Measurements from ENCODE around the gene ILF3.

The ILF3 gene

DNA sequence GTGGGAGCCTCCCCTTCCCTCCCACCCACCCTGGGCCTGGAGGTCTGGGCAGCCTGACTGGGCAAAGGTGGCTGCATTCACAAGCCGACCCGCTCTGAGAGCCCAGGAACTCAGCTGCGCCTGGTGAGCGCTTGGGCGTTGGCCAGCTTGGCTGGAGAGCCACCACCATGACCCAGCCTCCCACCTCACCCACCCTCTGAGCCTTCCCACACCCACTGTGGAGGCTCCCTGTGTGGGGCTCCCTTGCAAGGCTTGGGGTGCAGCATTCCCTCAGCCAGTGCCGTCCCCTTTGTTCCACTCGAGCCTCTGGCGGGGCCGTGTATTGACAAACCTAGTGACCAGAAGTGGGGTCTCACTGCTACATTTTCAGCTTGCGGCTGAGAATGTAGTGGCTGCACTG lies 32.0 kb downstream of the ILF3 start:
- H2AFZ ChIP-seq (ENCODE audit: low read depth, low read length, severe bottlenecking) = no peak overlapping the region
- H3K9ac ChIP-seq (ENCODE audit: low read length) = no peak overlapping the region
- no peaks in the 10 kb centered on the region for H3K27me3 ChIP-seq (ENCODE audit: low read length)
- H4K20me1 ChIP-seq (ENCODE audit: low read depth, low read length) = peaks cover 7% of the 10 kb centered on the region; the same call in 1 of the 2 replicates
- H3K4me2 ChIP-seq (ENCODE audit: low read depth, low read length, poor library complexity, severe bottlenecking) = no peak overlapping the region
- no peaks in the 10 kb centered on the region for H3K9me3 ChIP-seq (ENCODE audit: insufficient read depth, low read length)
- no peaks in the 10 kb centered on the region for H3K9me2 ChIP-seq (replicated peaks; ENCODE audit: insufficient read depth, low read length)
- no peak overlapping the region for H3K4me3 ChIP-seq (ENCODE audit: insufficient read depth, low read length, poor library complexity, severe bottlenecking)
- 0 out of 2 replicates have a peak, but pooled peaks cover 3% of the 10 kb centered on the region for H3F3A ChIP-seq (ENCODE audit: insufficient read depth)
- TF ChIP-seq, protein P1, sequence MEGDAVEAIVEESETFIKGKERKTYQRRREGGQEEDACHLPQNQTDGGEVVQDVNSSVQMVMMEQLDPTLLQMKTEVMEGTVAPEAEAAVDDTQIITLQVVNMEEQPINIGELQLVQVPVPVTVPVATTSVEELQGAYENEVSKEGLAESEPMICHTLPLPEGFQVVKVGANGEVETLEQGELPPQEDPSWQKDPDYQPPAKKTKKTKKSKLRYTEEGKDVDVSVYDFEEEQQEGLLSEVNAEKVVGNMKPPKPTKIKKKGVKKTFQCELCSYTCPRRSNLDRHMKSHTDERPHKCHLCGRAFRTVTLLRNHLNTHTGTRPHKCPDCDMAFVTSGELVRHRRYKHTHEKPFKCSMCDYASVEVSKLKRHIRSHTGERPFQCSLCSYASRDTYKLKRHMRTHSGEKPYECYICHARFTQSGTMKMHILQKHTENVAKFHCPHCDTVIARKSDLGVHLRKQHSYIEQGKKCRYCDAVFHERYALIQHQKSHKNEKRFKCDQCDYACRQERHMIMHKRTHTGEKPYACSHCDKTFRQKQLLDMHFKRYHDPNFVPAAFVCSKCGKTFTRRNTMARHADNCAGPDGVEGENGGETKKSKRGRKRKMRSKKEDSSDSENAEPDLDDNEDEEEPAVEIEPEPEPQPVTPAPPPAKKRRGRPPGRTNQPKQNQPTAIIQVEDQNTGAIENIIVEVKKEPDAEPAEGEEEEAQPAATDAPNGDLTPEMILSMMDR (IDR thresholded peaks at IDR 0.05; ENCODE audit: insufficient read depth, low read length, poor library complexity, severe bottlenecking) = no peak
- no peak for TF ChIP-seq EZH2phosphoT487 (conservative IDR thresholded peaks at IDR 0.05; ENCODE audit: low read length)
- no peaks in the 10 kb centered on the region for H3K79me2 ChIP-seq (ENCODE audit: insufficient read depth, low read length)
- no peak overlapping the region for H3K27ac ChIP-seq (ENCODE audit: low read depth, low read length)
- H3K36me3 ChIP-seq (ENCODE audit: low read length) = peaks cover 25% of the 10 kb centered on the region; the same call in 1 of the 2 replicates

DNA sequence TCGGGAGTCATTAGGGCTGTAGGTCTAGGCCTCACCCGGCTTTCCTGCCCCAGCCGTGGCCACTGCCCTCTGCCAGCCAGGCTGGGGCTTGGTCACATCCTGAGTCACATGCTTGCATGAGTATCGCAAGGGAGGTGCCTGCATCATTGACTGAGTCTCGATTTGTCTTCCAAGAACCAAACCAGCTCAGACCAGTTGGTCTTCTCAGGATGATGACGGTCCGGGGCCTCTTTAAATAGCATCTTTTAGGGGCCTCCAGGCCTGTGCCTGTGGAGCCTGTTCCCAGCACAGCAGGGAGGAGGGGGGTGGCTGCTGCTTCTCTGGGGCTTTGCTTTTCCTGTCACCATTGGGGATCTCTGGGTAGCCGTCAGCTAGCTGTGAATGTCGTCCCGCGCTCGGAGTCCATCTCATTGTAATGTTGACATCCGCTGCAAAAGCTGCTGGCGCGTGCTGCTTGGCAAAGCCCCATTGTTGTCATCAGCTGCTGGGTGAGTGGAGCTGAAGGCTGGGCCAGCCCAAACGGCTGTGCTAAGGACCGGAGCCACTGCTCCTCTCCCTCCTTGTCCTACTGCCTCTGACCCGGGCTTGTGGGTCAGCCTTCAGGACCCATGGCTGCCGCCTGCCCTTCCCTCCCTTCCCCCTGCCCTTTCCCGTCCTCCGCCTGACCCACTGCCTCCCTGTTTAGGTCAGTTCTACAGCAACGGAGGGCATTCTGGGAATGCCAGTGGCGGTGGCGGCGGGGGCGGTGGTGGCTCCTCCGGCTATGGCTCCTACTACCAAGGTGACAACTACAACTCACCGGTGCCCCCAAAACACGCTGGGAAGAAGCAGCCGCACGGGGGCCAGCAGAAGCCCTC lies 32.7 kb downstream of the ILF3 start:
- H3K27me3 ChIP-seq (ENCODE audit: low read length) = no peaks in the 10 kb centered on the region
- peaks cover 7% of the 10 kb centered on the region; the same call in 1 of the 2 replicates for H4K20me1 ChIP-seq (ENCODE audit: low read depth, low read length)
- no peaks in the 10 kb centered on the region for H3K9me2 ChIP-seq (replicated peaks; ENCODE audit: insufficient read depth, low read length)
- TF ChIP-seq, protein P1 (IDR thresholded peaks at IDR 0.05; ENCODE audit: insufficient read depth, low read length, poor library complexity, severe bottlenecking) = no peak
- TF ChIP-seq EZH2phosphoT487 (conservative IDR thresholded peaks at IDR 0.05; ENCODE audit: low read length) = no peak
- H3K9me3 ChIP-seq (ENCODE audit: insufficient read depth, low read length) = no peaks in the 10 kb centered on the region
- H3F3A ChIP-seq (ENCODE audit: insufficient read depth) = 0 out of 2 replicates have a peak, but pooled peaks cover 3% of the 10 kb centered on the region
- H3K27ac ChIP-seq (ENCODE audit: low read depth, low read length) = no peak overlapping the region
- H3K36me3 ChIP-seq (ENCODE audit: low read length) = peaks cover 21% of the 10 kb centered on the region; the same call in 1 of the 2 replicates
- H3K4me2 ChIP-seq (ENCODE audit: low read depth, low read length, poor library complexity, severe bottlenecking) = no peak overlapping the region
- H3K4me3 ChIP-seq (ENCODE audit: insufficient read depth, low read length, poor library complexity, severe bottlenecking) = no peak overlapping the region
- no peaks in the 10 kb centered on the region for H3K79me2 ChIP-seq (ENCODE audit: insufficient read depth, low read length)
- H2AFZ ChIP-seq (ENCODE audit: low read depth, low read length, severe bottlenecking) = no peak overlapping the region
- no peak overlapping the region for H3K9ac ChIP-seq (ENCODE audit: low read length)

DNA sequence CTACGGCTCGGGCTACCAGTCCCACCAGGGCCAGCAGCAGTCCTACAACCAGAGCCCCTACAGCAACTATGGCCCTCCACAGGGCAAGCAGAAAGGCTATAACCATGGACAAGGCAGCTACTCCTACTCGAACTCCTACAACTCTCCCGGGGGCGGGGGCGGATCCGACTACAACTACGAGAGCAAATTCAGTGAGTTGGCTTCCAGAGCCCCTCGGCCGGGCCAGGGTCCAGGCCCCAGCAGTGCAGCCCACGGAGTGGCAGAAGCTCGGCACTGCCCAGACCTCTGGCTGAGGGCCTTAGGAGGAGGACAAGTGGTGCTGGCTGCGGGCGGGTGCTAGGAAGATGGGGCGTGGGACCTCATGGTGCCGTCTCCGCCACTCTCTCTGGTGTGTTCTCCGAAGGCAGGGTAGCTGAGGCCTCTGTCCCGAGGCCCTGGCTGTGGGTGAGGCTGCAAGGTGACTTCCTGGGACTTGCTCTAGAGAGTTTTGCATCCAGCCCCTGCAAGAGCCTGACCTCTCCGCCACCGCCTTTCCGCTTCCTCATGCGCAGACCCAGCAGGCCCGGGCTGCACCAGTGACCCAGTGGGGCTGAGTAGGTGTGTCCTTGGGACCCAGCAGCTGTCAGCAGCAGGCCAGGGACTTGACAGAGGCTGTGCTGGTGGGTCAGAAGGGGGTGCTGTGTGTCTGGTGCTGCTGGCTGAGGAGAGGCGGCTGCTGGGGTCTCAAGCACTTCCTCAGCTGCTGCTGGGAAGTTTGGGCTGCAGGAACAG lies 33.6 kb downstream of the ILF3 start:
- H3K9ac ChIP-seq (ENCODE audit: low read length) = no peak overlapping the region
- no peaks in the 10 kb centered on the region for H3K79me2 ChIP-seq (ENCODE audit: insufficient read depth, low read length)
- H3K9me3 ChIP-seq (ENCODE audit: insufficient read depth, low read length) = no peaks in the 10 kb centered on the region
- no peak overlapping the region for H3K4me2 ChIP-seq (ENCODE audit: low read depth, low read length, poor library complexity, severe bottlenecking)
- H2AFZ ChIP-seq (ENCODE audit: low read depth, low read length, severe bottlenecking) = no peak overlapping the region
- no peak for TF ChIP-seq EZH2phosphoT487 (conservative IDR thresholded peaks at IDR 0.05; ENCODE audit: low read length)
- no peak overlapping the region for H3K4me3 ChIP-seq (ENCODE audit: insufficient read depth, low read length, poor library complexity, severe bottlenecking)
- H3F3A ChIP-seq (ENCODE audit: insufficient read depth) = peaks cover 11% of the 10 kb centered on the region; the same call in 1 of the 2 replicates
- H4K20me1 ChIP-seq (ENCODE audit: low read depth, low read length) = peaks cover 7% of the 10 kb centered on the region; the same call in 1 of the 2 replicates
- H3K27me3 ChIP-seq (ENCODE audit: low read length) = no peaks in the 10 kb centered on the region
- peaks cover 21% of the 10 kb centered on the region; the same call in 1 of the 2 replicates for H3K36me3 ChIP-seq (ENCODE audit: low read length)
- no peaks in the 10 kb centered on the region for H3K9me2 ChIP-seq (replicated peaks; ENCODE audit: insufficient read depth, low read length)
- H3K27ac ChIP-seq (ENCODE audit: low read depth, low read length) = no peak overlapping the region
